Caki2 (cell line): ENCODE results near the gene GSK3B. TPM values are rescaled to one million over a fixed set of nuclear protein-coding genes. Genes with fewer than 3 reads are reported as not detected.
"Not testable (repeated sequence)": the region's sequence is repeated elsewhere in the genome, so short reads cannot be mapped to it uniquely, and the experiment has no call there.

ENCODE experiments used
- DNase-seq: peaks from one replicate; pipeline ENCODE4 v3.0.0-alpha.2; 2015; ENCODE audit warnings: low read depth
- in situ Hi-C: cut with HindIII; loops from 2 replicates; pipeline ENCODE4 v1.10.0; 2016; ENCODE audit warnings: low sequenced_read_pairs, low pct_unique_long_range_greater_than_20kb, mixed read lengths
- total RNA-seq: library from RNA; depleted of rRNA; stranded (reverse); fragments of >200 nt; shearing (Covaris generic); gene quantifications from 2 replicates; pipeline ENCODE4 v1.2.3, GENCODE V29; 2014; ENCODE audit warnings: low replicate concordance

GSK3B gene
- total RNA-seq, 1 experiment from 2014 or later = 31.7 TPM

DNA sequence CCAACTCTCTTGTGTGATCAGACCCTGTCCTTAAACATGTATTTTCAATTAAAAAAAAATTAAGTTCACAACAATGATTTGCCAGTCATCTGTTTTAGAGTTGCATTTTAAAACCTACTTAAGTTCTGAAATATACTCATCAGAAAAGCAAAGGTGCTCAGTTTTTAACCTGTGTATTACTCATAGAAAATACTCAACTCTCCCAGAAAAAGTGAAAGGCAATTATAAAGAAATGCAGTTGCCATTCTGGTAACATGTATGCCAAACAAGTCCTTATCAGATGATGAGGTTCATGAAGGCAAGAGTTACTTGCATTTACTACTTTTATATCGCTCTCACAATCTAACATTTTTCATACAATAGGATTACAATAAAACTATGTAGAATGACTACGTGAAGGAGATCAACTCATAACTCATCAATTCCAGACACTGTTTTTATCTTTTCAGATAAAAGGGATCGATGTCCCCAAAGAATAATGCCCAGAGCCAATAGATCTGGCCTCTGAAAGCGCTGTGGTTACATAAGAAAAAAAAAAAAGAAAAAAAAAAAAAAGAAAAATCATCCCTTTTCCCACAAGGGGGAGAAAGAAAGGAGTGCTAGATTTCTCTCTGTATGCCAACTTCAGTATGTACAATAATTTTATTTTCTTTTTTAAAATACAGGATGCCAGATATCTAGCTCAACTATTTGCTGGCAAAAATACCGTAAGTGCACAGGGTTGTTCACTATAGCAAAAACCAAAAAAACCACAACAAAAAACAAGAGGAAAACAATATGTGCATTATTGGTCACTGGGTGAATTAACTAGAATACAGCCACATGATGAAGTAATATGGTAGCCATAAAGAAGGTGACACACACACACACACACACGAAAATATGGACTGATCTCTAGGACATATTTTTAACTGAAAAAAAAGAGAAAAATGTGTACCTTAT lies 175.0 kb downstream of the GSK3B start:
- peak; percentile 3 for DNase-seq
- in situ Hi-C loops = no loop called here

DNA sequence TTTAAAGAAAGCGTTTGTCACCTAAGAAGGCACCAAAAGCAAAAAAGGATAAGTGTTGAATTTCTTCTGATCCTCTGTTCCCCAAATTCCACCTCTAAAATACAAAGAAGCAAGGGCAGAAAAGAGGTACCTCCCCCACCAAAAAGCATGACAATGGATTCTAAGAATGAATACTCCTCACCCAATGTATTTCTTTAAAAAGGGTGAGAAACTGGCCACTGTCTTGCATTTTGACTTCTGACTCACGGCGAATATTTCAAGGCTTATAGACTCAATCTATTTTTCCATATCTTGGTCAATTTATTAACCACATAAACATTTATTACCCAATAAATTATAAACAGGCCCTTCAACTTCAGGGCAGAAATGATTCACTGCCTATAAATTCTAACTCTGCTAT lies 181.2 kb downstream of the GSK3B start:
- in situ Hi-C loops = no loop called here
- DNase-seq = no peak

DNA sequence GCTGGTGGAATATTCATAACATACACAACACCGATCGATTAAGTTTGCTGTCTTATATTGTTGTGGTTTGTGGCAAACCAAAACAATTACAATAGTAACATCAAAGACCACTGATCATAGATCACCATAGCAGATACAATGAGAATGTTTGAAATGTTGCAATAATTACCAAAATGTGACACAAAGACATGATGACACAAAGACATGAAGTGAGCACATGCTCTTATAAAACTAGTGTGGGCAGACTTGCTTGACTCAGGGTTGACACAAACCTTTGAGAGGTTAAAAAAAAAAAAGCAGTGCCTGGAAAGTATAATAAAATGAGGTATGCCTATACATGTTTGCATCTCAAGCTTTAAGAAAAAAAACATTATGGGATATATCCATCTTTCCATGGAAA lies 182.0 kb downstream of the GSK3B start:
- in situ Hi-C loops = no loop called here
- DNase-seq = no peak

DNA sequence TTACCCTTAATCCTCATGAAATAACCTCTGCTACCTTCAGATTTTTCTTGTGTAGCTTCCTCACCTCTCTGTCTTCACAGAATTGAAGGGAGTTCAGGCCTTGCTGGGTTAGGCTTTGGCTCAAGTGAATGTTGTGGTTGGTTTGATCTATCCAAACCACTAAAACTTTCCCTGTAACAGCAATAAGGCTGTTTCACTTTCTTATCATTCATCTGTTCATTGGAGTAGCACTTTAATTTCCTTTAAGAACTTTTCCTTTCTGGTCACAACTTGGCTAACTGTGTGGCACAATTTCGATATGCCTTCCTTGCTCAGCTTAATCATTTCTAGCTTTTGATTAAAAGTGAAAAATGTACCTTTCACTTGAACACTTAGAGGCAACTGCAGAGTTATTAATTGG lies 182.5 kb downstream of the GSK3B start:
- in situ Hi-C loops = no loop called here
- DNase-seq = no peak

DNA sequence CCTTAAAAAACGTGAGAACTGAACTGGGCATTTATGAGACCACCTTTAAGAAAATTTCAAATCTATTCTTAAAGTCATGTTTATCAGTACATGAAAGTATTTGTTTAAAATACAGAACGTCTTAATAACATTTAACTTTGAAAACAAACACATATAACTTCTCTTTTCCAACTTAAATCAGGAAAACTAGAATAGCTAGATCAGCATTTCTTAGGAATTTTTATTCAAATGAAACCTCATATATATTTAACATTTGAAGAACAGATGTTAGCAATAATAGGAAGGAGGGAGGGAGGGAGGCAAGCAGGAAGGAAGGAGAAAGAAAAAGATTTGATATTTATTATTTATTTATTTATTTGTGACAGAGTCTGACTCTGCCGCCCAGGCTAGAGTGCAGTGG lies 192.2 kb downstream of the GSK3B start:
- in situ Hi-C loops = no loop called here
- no peak for DNase-seq

DNA sequence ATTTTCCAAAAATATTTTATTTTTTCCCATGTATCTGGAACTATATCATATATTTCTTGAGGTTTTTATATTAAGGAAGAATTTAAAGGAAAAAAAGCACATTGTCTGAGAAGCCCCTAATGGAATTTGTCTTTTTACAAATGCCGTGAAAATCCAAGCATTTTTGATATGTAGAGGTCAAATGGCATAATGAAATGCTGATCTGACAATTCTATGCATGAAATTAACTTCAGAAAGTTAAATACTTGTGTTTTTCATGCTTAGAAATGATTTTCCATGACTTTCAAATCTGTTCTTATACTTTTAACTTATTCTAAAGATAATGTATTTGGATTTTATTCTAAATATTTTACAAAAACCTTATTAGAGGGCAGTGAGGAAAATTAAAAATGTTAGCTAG lies 193.1 kb downstream of the GSK3B start:
- in situ Hi-C loops = no loop called here
- no peak for DNase-seq

DNA sequence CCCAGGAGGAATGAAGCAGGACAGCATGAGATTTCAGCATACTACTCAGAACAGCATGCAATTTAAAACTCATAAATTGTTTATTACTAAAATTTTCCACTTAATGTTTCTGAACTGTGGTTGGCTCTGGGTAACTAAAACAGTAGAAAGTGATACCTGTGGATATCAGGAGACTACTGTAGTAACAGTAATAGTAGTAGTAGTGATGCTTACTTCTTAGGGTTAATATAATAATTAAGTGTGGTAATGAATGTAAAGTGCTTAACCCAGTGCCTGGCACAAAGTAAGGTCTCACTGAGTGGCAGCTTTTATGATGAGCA lies 195.1 kb downstream of the GSK3B start:
- in situ Hi-C loops = no loop called here
- no peak for DNase-seq

DNA sequence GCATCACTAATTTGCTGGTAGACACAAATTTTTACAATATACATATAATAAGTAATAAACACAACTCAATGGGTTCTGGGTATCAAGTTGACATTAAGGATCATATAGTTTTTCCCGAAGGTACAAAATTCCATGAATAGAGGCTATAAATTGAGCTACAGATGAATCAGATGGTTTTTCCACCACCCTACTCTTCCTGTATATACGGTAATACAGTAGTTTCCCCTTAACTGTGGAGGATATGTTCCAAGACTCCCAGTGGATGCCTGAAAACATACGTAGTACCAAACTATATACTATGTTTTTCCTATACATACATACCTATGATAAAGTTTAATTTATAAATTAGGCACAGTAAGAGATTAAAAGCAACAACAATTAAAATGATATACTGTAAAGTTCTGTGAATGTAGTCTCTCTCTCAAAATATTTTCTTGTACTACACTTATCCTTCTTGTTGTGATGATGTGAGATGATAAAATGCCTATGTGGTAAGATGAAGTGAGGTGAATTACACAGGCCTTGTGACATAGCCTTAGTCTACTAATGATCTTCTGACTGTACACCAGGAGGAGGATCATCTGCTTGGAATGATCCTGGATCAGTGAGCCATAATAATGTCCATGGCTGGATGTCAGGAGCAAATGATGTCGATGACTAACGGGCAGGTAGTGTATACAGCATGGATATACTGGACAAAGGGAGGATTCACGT lies 195.6 kb downstream of the GSK3B start:
- peak; percentile 32 for DNase-seq
- in situ Hi-C loops = no loop called here

DNA sequence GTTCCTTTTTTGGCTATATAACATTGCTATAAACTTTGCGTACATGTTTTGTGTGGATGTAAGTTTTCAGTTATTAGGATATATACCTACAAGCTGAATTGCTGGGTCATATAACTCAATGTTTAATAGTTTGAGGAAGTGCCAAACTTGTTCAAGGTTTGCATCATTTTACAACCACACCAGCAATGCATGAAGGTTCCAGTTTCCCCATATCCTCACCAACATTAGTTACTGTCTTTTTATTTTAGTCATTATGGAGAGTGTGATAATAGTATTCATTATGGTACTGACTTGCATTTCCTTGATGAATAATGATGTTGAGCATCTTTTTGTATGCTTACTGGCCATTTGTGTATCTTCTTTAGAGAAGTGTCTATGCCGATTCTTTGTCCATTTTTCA lies 200.1 kb downstream of the GSK3B start:
- in situ Hi-C loops = no loop called here
- no peak for DNase-seq

DNA sequence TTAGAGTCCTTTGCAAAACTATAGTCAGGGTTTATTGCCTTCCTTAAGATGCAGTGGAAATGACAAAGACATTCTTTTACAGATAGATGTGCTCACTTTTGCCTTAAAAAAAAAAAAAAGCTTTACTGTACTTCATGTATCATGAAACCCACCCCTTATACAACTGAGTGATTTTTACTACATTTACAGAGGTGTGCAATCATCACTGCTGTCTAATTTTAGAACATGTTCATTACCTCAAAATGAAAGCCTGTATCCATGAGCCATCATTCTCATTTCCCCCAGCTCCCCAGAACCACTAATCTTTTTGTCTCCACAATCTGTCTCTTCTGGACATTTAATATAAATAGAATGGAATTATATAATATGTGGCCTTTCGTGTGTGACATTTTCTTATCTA lies 200.5 kb downstream of the GSK3B start:
- DNase-seq = no peak
- in situ Hi-C loops = no loop called here

DNA sequence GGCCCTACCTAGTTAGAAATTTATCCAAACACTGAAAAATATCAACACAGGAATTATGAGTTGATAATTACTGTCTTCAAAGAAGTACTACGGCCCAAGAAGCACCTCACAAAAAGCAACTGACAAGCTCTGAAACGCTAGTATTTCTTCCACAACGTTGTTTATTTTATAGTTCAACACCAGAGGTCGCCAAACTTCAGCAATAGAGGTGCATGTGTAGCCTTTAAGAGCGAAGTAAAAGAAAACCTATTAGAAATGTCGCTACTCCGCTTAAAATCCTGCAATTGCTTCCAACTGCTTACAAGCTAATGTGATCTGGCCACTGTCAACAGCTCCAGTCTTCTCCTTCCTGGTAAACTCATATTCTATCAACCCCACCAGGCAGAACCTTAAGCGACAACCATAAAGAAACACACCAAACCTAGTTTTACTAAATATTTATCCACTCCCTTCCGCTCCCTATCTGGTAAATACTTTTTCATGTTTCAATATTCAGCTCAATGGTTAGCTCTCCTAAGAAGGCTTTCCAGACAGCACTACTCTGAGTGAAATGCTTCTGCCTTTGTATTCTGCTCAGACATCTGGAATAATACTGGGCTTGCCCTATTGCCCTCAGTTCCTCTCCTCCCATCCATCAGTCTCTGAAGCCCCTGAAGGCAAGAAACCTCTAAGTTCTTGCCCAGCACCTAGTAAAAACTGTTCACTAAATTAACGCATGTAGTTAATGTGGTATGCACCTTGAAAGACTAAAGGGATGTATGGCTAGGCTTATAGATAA lies 202.1 kb downstream of the GSK3B start:
- in situ Hi-C loops = no loop called here
- peak; percentile 42 for DNase-seq

DNA sequence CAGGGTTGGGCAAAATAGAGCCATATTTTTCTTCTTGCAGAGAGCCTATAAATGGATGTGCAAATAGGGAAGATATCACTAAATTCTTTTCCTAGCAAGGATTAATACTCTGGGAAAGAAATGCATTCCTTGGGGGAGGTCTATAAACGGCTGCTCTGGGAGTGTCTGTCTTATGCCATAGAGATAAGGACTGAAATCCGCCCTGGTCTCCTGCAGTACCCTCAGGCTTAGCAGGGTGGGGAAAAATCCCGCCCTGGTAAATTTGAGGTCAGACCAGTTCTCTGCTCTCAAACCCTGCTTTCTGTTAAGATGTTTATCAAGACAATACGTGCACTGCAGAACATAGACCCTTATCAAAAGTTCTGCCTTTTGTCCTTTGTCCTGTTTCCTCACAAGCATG lies 205.6 kb downstream of the GSK3B start:
- DNase-seq, in situ Hi-C loops: not testable (repeated sequence)

DNA sequence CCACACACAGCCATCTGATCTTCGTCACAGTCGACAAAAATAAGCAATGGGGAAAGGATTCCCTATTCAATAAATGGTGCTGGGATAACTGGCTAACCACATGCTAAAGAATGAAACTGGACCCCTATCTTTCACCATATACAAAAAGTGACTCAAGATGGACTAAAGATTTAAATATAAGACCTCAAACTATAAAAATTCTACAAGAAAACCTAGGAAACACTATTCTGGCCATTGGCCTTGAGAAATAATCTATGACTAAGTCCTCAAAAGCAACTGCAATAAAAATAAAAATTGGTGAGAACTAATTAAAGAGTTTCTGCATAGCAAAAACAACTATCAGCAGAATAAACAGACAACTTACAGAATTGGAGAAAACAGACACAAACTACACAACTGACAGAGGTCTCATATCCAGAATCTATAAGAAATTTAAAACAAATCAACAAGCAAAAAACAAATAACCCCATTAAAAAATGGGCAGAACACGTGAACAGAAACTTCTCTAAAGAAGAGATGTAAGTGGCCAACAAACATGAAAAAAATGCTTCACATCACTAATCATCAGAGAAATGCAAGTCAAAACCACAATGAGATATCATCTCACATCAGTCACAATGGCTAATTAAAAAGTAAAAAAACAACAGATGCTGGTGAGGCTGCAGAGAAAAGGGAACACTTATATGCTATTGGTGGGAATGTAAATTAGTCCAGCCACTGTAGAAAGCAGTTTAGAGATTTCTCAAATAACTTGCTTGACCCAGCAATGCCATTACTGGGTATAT lies 208.3 kb downstream of the GSK3B start:
- in situ Hi-C loops = no loop called here
- no peak for DNase-seq

DNA sequence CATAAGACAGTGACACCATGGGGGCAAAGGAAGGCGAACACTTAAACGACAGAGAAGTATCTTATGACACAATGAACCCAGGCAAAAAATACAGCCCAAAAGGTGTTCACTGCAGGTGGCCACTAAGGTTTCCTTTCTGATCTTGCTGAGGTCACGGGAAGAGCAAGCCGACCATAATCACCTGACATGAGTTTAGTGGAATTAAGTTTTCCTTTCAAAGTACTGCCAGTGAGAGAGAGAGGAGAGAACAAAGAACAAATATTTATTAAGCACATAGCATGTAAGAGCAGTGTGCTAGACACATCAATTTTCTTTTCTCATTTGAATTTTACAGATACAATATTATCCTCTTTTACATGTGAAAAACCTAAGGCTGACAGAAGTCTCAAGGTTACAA lies 210.1 kb downstream of the GSK3B start:
- in situ Hi-C loops = no loop called here
- DNase-seq = no peak

DNA sequence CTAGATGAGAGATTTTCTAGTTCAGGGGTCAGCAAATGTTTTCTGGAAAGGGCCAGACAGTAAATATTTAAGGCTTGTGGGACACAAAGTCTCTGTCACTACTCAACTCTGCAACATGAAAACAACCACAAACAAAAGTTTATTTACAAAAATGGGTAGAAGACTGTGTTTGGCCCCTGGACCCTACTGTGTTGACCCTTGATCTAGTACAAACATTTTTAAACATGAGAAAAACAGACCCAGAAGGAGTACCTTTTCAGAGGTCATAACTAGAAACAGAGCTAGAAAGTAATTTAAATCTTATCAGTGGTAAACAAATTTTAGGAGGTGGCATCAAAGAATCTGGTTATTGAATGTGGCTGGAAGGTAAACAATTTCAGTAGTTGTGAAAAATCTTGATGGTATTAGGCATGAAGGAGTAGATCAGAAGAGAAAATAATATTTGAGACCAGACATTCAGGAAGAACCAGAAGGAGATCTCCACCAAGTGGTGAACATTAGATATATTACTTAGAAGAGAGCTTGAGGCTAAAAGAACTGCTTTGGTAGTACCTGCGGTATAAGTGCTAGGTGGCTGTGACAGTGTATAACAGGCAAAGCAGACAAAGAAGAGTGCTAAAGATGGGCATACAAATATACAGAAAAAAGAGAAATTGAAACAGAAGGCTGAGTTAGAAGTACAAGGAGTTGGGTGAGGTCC lies 210.6 kb downstream of the GSK3B start:
- DNase-seq = no peak
- in situ Hi-C loops = no loop called here

DNA sequence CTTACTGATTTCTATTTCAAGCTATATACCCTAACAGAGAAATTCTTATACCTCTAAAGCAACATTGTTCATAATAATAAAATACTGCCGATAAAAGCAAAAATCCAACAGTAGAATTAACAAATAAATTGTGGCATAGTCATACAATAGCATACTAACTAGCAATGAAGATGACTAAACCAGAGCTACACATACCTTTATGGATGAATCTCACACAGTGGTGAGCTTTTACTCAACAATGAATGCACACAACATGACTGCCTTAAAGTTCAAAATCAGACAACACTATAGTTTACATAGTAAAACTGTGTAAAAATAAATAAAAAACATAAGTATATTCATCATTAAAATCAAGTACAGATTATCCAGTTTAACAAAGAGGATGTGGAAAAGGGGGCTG lies 213.3 kb downstream of the GSK3B start:
- in situ Hi-C loops = no loop called here

DNA sequence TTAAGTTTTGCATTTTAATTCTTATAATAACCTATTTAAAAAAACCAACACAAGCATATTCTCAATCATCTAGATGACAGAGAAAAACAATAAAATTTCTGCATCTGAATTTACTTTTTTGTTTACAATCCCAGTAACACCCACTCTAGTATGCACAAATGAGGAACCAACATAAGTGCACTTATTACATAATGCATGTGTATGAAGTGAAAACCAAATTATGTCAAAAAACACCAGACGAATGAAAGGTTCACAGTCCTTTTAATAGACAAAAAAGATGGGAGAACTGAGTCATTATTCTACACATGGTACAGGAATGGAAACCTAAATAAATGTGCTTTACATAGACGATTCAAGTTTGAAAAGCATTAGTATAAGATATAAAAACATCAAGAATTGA lies 220.6 kb downstream of the GSK3B start:
- DNase-seq = no peak
- in situ Hi-C loops = no loop called here

More for the DNA sequence above, 213.3 kb downstream of the GSK3B start:
- DNase-seq = no peak

DNA sequence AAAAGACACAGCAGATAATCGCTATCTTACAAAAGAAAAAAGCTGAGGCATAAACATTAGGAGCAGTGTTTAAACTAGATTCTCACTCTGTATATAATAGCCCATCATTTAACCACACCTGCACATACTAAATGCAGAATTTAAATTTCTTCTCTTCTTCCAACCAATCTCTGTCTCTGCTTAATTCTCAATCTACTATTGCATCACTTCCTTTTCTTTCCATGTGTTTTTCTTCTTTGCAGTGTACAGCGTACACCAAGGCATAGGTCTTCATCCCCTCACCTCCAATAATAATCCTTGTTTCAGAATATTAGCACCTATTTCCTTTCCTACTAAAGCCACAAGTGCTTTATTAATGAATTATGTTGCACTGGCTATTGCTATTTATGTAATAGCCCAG lies 221.5 kb downstream of the GSK3B start:
- DNase-seq = no peak
- in situ Hi-C loops = no loop called here
